GM21447 (cell line): ENCODE results near the gene TES.
"Not testable (repeated sequence)": the region's sequence is repeated elsewhere in the genome, so short reads cannot be mapped to it uniquely, and the experiment has no call there.

Experiments
- ATAC-seq: cut with Tn5 transposase; IDR thresholded peaks from one replicate; pipeline ENCODE4 v1.9.1; 2021; ENCODE audit not compliant: unreplicated experiment

Gene TES

GRCh38 chr7:116210345-116211005 is at the start of gene TES:
TES (plus strand) TSS chr7:116210539; CDS start chr7:116210708, 169 bp downstream.
- peak; percentile 76 for ATAC-seq

GRCh38 chr7:116161728-116162127 is 48.6 kb upstream of the TES start:
- ATAC-seq, result no peak

GRCh38 chr7:116162254-116162653 is 48.1 kb upstream of the TES start:
- ATAC-seq, result no peak

GRCh38 chr7:116162992-116163391 is 47.3 kb upstream of the TES start:
- no peak for ATAC-seq

- ATAC-seq, result no peak
Observed at GRCh38 chr7:116164552-116165306, 45.6 kb upstream of the TES start.

GRCh38 chr7:116165717-116166116 is 44.6 kb upstream of the TES start:
- ATAC-seq, result peak; percentile 70

- no peak for ATAC-seq
Observed at GRCh38 chr7:116166156-116166555, 44.2 kb upstream of the TES start.

GRCh38 chr7:116167177-116167576 is 43.2 kb upstream of the TES start:
- ATAC-seq, result no peak

- no peak for ATAC-seq
Observed at GRCh38 chr7:116169060-116169459, 41.3 kb upstream of the TES start.

GRCh38 chr7:116170180-116170579 is 40.2 kb upstream of the TES start:
- ATAC-seq, result no peak

GRCh38 chr7:116171094-116171493 is 39.2 kb upstream of the TES start:
- ATAC-seq, result no peak

GRCh38 chr7:116172353-116172752 is 38.0 kb upstream of the TES start:
- no peak for ATAC-seq

GRCh38 chr7:116173051-116174028 is 37.0 kb upstream of the TES start:
- no peak for ATAC-seq

- not testable (repeated sequence) for ATAC-seq
Observed at GRCh38 chr7:116175095-116175494, 35.2 kb upstream of the TES start.

GRCh38 chr7:116176226-116176625 is 34.1 kb upstream of the TES start:
- ATAC-seq, result no peak

- ATAC-seq, result no peak
Observed at GRCh38 chr7:116177009-116177408, 33.3 kb upstream of the TES start.

- peak; percentile 85 for ATAC-seq
Observed at GRCh38 chr7:116180302-116180701, 30.0 kb upstream of the TES start.

- no peak for ATAC-seq
Observed at GRCh38 chr7:116182023-116182422, 28.3 kb upstream of the TES start.

- no peak for ATAC-seq
Observed at GRCh38 chr7:116185450-116185849, 24.9 kb upstream of the TES start.

- ATAC-seq, result no peak
Observed at GRCh38 chr7:116185956-116186355, 24.4 kb upstream of the TES start.

GRCh38 chr7:116187400-116187799 is 22.9 kb upstream of the TES start:
- ATAC-seq, result no peak
